NCI-H1417 (cell line): ENCODE results near the gene TRIM33.
"Not testable (repeated sequence)": the region's sequence is repeated elsewhere in the genome, so short reads cannot be mapped to it uniquely, and the experiment has no call there.

Experiments
- DNase-seq, 3 experiments: peaks; one replicate each; lab custom pipeline; 2025; lab: John Stamatoyannopoulos, UW

TRIM33 gene

GRCh38 chr1:114467491-114467890 is 43.5 kb downstream of the TRIM33 start:
- DNase-seq: peak in 1 of 3 experiments; percentile 6

DNA sequence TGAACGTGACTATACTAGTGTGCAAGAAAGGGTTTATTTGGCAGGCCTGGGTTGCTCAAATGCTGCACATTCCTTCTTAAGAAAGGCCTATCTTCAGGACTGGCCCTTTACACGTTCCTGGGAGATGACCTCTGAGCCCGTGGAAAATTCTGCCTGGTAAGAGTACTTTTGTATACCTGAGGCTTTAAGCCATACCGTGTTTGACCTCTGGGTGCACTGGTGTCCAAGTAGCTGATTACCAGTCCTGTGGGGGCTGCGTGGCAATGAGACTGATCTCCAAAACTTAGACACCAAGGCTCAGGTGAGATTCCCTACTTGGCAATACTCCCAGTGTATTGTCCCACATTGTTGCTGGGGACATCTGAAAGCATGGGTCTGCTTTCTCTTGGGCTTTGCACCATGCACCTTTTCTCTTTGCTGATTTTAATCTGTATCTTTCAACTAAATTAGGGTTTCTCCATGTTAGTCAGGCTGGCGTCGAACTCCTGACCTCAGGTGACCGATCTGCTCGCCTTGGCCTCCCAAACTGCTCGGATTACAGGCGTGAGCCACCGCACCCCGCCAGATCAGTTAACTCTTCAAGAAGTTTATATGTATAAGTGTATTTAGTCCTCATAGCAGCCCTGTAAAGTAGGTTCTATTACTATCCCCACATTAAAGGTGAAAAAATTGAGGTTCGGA is 44.5 kb downstream of the TRIM33 start:
- DNase-seq: no peak

DNA sequence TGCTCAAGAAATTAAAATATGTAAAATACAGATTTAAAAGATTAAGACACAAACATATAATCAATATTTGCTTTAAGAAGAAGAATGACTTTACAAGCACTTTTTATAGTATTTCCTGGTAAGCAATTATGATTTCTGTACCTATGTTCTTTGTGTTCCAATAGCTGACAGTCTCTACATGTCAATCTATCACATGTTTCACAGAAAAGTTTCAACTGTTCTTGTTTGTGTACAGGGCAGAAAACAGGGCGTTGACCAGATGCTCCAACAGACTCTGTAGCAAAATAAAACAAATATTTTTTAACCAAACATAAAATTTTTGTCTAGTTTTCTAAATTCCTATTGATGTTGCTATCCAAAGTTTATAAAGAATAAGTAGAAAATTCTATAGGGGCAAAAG is 48.0 kb downstream of the TRIM33 start:
- no peak for DNase-seq

DNA sequence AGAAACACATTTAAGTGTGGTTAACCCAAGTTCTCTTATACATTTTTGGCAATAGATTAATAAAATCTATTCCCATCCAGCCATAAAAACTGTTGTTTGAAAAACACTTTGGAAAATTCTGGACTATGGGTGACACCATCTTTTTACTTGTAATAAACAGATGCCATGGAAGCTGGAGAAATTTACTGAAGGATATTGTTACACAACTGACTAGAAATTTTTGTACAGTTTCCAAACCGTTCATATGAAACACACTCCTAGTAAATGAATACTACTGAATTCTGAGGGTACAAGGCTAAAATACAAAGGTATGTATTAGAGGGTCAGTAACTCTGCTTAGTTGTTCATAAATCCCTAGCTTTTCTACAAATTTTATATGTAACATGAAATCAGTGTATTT is 48.7 kb downstream of the TRIM33 start:
- no peak for DNase-seq

DNA sequence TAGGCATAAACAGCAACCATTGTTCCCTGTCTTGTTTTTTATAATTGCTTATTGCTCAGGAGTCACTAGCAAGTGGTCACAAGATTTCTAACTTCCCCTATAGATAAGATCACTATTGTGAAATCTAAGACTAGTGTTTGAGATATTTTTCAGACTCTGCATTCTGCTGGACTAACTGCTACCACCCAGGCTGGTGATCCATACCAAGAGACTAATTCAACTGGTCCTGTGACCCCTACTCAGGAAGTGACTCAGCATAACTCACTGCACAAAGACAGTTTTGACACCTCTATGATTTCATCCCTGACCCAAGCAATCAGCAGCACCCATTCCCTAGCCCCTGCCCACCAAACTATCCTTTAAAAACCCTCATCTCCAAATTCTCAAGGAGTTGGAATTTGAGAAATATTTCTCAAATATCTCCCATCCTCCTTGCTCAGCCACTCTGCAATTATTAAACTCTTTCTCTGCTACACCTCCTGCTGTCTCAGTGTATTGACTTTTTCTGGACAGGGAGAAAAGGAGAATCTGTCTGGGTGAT is 52.7 kb downstream of the TRIM33 start:
- no peak for DNase-seq

- no peak for DNase-seq
These were observed 53.2 kb downstream of the TRIM33 start for GRCh38 chr1:114457675-114458236.

DNA sequence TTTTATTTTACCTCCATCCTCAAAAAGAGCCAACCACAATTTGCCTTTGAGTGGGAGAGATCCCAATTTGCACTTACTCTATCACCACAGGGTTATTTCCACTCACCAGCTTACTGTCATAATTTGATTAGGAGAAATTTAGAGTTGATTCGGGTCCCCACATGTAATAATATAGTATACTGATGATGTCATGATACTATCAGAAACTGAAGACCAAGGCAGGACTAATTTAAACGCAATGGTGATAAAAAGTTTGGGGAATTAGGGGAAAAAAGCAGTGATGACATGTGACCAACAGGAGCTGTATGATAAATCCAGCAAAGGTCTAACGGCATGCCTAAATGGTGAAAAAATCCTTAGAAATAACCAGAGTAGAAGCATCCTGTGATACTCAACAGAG is 54.4 kb downstream of the TRIM33 start:
- no peak for DNase-seq

DNA sequence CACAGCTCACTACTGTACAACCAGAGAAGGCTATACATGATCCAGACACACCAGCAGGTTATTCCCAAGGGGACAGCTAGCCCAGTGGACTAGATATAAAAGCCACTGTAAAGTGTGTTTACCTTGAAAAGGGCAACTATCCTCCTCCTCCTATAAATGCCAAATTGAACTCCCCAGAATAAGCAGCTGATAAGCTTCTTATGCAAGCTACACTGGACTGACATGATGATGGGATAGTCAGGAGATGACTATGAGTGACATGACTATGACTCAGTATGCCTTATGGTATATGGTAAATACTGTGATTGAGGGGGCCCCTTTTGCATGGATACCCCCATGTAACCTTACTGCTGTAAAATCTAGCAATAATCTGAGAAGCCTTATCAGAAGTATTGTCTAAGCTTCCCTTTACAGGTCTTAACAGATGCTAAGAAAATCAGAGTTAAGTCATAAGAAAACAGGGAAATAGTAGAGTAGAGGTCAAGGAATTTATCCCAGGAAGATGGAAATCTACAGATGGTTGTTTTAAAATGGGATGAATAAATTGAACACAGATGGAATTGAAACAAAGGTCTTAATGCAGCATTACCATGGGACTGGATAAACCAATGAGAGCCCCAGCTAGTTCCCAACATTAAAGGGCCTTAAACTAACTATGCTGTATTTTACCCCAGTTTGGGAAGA is 55.8 kb downstream of the TRIM33 start:
- DNase-seq: no peak

- DNase-seq: no peak
These were observed 56.5 kb downstream of the TRIM33 start for GRCh38 chr1:114454539-114454938.

DNA sequence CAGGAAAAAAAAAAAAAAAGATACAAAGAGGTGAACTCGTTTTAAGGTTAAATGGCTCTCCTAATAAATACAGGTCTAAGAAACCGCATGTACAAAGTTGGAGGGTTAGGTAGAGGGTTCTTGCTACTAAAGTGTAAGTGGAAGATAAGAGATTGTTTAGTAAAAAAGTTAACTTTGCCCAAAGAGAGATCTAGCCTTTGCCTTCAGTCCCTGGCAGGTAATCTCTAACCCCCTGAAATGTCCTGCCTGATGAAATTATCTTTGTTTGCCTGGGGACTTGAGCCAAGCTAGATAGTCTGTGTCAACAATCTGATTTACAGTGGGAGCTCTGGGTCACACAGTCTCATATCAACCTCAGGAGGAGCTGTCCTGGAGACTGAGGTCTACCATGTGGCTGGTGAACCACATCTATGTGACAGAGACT is 57.6 kb downstream of the TRIM33 start:
- DNase-seq: no peak

DNA sequence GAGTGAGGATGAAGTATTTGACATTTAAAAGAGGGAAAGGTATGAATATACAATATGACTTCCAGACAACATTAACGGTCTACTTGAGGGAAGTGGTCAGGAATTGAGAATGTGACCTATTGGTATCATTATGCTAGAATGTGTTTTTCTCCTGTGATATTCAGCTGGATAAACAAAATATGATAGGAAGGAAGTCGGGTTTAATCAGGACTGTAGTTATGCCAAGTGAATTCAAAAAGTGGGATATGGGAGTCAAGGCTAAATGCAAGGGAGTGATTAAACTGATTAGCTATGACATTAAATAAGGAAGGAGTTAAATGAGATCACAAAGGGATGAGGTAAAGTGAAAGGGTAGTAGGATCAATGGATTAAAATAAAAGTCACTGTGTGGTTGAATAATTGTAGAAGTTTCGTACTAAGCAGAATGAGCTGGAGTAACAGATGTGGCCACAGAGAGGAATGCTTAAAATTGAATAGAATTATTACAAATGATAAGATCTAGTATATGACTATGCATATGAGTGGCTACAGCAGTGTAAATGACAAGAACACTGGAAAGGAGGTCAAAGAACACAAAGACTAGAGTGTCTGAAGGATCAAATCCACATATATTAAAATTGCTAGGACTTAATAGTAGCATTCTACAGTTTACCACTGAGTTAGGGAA is 62.5 kb downstream of the TRIM33 start:
- no peak for DNase-seq

DNA sequence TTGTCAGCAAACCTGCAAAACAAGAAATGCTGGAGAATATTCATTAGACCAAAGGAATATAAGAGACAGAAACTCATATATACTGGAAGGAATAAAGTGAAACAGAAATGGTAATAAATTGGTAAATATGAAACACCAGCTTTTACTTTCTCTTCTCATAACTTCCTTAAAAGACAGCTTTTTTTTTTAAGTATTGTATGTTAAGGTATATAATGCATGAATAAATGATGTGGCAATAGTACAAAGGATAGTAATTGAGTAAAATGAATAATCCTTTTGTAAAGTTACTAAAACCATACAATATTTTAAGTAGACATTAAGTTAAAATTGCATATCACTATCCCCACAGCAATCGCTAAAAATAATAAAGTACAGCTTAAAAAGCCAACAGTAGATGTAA is 64.8 kb downstream of the TRIM33 start:
- no peak for DNase-seq

GRCh38 chr1:114443226-114443625 is 67.8 kb downstream of the TRIM33 start:
- not testable (repeated sequence) for DNase-seq

DNA sequence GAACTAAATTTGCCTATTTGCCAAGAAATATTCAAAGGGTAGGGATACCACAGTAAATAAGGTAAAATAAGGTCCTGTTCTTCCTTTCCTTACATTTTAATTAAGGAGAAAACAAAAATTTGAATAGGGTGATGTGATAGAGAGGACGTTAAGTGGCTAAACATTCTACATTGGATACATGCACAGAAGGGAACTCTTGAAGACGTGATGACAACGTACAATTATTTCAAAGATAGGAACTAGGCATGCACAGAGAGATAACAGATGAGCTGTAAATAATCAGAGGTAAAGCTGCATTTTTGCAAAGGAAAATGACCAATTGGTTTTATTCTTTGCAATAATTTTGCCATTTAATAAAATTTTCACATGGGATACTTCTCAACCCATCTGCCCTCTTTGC is 69.7 kb downstream of the TRIM33 start:
- DNase-seq: no peak

DNA sequence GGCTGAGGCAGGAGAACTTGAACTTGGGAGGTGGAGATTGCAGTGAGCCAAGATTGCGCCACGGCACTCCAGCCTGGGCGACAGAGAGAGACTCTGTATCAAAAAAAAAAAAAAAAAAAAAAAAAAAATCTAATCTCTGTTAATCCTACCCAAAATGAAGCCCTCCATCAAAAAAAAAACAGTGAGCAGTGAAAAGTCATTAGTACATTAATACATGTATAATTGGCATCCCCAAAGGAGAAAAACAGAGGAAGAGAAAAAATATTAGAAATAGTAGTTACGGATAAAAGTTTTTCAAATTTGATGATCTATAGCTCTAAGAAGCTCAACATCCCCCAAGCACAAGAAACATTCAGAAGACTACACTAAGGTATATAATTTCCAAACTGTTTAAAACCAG is 71.6 kb downstream of the TRIM33 start:
- DNase-seq: no peak

- no peak for DNase-seq
These were observed 73.2 kb downstream of the TRIM33 start for GRCh38 chr1:114437812-114438211.

DNA sequence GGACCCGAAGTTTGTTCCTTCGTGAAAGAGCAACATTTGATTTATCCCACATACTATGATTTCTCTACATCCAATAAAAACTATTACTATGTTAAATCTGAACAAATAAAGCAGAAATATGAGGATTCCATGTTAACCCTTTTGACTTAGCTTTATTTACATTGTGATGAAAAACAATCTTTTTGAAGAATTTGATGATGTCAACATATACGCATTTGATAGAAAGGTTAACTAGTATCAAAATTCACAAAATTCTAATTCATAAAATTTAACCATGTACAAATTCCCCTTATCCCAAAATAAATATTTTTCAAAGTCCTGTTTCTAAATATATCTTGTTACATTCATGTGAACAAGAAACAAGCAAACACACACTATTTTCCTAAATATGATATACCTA is 74.2 kb downstream of the TRIM33 start:
- no peak for DNase-seq

- no peak for DNase-seq
These were observed 75.8 kb downstream of the TRIM33 start for GRCh38 chr1:114435088-114435715.

DNA sequence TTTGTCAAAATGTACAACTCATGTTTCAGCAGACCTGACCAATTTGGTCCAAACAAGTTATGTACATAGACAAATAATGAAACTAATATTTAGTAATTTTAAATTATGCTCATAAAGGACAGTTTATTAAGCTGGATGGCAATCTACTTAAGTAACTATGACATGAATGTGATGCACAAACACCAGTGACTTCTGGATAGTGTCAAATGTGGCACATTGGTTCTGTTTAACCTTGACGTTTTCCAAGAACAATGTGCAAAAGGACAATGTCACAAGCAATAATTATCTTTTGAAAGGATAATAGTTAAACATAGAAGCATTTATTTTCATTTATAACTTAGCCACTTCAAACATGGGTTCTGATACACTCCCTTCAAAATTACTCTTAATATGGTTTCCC is 80.0 kb downstream of the TRIM33 start:
- peak in 1 of 3 experiments; percentile 33 for DNase-seq

DNA sequence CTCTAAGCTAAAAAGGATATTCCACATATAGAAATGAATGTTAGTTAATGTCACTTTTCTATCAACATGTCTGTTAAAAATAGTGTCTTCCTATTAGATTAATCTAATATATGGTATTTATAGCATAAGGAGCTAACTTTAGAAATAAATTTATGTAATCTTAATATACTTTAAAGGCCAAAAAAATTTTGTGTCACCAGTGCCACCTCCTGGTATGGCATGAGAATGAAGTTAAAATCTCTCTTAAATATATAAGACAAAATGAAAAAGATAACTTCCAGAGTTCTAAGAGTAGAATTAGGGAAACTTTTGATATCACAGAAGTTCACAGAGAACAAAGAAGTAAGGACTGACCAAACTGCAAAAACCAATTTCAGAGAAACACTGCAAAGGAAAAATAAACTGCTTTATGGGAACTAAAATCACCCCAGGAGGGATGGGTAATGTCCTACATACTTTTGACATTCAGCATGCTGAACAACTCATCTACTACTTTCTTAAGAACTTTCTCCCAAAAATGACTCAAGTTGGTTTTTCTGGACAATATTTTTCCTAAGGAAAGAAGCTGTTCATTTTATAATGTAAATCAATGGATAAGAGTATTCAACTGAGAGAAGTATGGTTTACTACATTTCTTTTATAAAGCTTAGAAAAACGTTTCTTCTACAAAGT is 82.8 kb downstream of the TRIM33 start:
- peak in 1 of 3 experiments; percentile 2 for DNase-seq

DNA sequence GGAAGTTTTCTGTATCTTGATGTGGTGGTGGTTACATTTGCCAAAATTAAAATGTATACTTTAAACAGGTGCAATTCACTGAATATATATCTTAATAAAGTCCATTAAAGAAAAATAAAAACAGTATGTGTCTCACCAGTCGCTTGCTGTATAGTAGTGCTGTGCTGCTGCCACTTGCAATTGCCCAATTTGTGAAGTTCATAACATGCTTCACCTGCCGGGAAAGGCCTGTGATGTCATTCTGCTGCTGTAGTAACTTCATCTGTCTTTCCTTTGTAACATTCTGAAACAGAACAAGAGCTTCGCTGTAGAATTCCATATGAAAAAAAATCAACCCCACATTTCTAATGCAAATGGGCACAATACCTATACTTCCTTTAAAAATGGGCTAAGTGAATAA is 83.4 kb downstream of the TRIM33 start:
- DNase-seq: no peak

DNA sequence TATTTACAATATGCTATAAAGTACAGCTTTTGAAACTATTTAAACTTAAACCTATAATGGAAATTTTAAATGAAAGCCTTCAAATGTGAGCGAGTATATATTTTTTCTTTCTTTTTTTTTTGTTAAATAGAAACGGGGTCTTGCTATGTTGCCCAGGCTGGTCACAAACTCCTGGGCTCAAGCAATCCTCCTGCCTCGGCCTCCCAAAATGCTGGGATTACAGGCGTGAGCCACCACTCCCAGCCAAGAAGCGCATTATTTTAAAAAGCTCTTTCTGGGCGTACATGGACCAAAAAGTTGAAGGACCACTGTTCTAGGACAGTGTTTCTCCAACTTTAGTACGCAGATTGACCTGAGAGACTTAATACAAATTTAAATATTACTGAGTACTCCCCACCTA is 87.5 kb downstream of the TRIM33 start:
- no peak for DNase-seq
